ENCODE results near the gene BRSK2. TPM values are rescaled to one million over a fixed set of nuclear protein-coding genes. Genes with fewer than 3 reads are reported as not detected.

Gene BRSK2
- total RNA-seq, 4 donors from 2014 or later, result 0.35 to 6.4 (median 0.40) TPM; not detected in 1

- Histone ChIP-seq H3K27me3 (peaks cover 0 to 11% of the 10 kb centered on the region in 2 donors), H3K27ac (no peak overlapping the region), H3K9me3 (no peaks in the 10 kb centered on the region), H3K4me3 (peak overlapping the region in 2 of 4 donors; percentile 17 to 29), H3K36me3 (no peaks in the 10 kb centered on the region), H3K4me1 (peaks cover 0 to 18% (median 11%) of the 10 kb centered on the region in 4 donors)
- TF ChIP-seq POLR2A (IDR thresholded peaks at IDR 0.05) (no peak), CTCF (IDR thresholded peaks at IDR 0.05) (no peak)
- DNase-seq, result no peak
These were observed 933 bp downstream of the BRSK2 start for GRCh38 chr11:1390569-1391164.

- TF ChIP-seq POLR2A (IDR thresholded peaks at IDR 0.05), result no peak
- no peak for TF ChIP-seq CTCF (IDR thresholded peaks at IDR 0.05)
- Histone ChIP-seq H3K4me1 (peaks cover 0 to 18% (median 11%) of the 10 kb centered on the region in 4 donors), H3K4me3 (no peak overlapping the region), H3K27ac (no peak overlapping the region), H3K9me3 (no peaks in the 10 kb centered on the region), H3K27me3 (peaks cover 0 to 11% of the 10 kb centered on the region in 2 donors), H3K36me3 (no peaks in the 10 kb centered on the region)
- no peak for DNase-seq
These were observed 1.7 kb downstream of the BRSK2 start for GRCh38 chr11:1391165-1392075.

GRCh38 chr11:1392111-1392510, 2.4 kb downstream of the BRSK2 start:
- Histone ChIP-seq H3K4me3 (no peak overlapping the region), H3K36me3 (no peaks in the 10 kb centered on the region), H3K27ac (no peak overlapping the region), H3K27me3 (peaks cover 0 to 11% of the 10 kb centered on the region in 2 donors), H3K4me1 (peaks cover 0 to 18% (median 11%) of the 10 kb centered on the region in 4 donors), H3K9me3 (no peaks in the 10 kb centered on the region)
- TF ChIP-seq POLR2A (IDR thresholded peaks at IDR 0.05) (no peak), CTCF (IDR thresholded peaks at IDR 0.05) (no peak)
- DNase-seq, result no peak

GRCh38 chr11:1392561-1392960, 2.8 kb downstream of the BRSK2 start:
- no peaks in the 10 kb centered on the region for H3K9me3 ChIP-seq
- no peaks in the 10 kb centered on the region for H3K36me3 ChIP-seq
- peaks cover 0 to 18% (median 11%) of the 10 kb centered on the region in 4 donors for H3K4me1 ChIP-seq
- H3K27ac ChIP-seq, result no peak overlapping the region
- DNase-seq, result no peak
- H3K27me3 ChIP-seq, result peaks cover 0 to 11% of the 10 kb centered on the region in 2 donors
- H3K4me3 ChIP-seq, result no peak overlapping the region
- TF ChIP-seq POLR2A (IDR thresholded peaks at IDR 0.05) (no peak), CTCF (IDR thresholded peaks at IDR 0.05) (no peak)

GRCh38 chr11:1393038-1393710, 3.4 kb downstream of the BRSK2 start:
- Histone ChIP-seq H3K4me1 (peaks cover 0 to 18% (median 11%) of the 10 kb centered on the region in 4 donors), H3K4me3 (no peak overlapping the region), H3K27me3 (peaks cover 0 to 11% of the 10 kb centered on the region in 2 donors), H3K9me3 (no peaks in the 10 kb centered on the region), H3K36me3 (no peaks in the 10 kb centered on the region), H3K27ac (no peak overlapping the region)
- TF ChIP-seq POLR2A (IDR thresholded peaks at IDR 0.05) (no peak), CTCF (IDR thresholded peaks at IDR 0.05) (no peak)
- DNase-seq, result no peak

All from Peyer's patch (tissue), 4 donors.